GM04504 (cell line): ENCODE measurements around the gene PLAC1.

ENCODE experiments used
- DNase-seq: peaks from one replicate; pipeline ENCODE4 v3.0.0-alpha.2; 2012; ENCODE audit warnings: low read depth

Gene PLAC1

GRCh38 chrX:134658002-134658759, at the start of gene PLAC1:
PLAC1 (minus strand) TSS chrX:134658471; CDS start chrX:134566682, 91,789 bp downstream.
- DNase-seq = no peak

- DNase-seq = no peak
These were observed 47.9 kb upstream of the PLAC1 start for GRCh38 chrX:134706138-134706537.

- DNase-seq = no peak
These were observed 37.7 kb upstream of the PLAC1 start for GRCh38 chrX:134695999-134696398.

DNA sequence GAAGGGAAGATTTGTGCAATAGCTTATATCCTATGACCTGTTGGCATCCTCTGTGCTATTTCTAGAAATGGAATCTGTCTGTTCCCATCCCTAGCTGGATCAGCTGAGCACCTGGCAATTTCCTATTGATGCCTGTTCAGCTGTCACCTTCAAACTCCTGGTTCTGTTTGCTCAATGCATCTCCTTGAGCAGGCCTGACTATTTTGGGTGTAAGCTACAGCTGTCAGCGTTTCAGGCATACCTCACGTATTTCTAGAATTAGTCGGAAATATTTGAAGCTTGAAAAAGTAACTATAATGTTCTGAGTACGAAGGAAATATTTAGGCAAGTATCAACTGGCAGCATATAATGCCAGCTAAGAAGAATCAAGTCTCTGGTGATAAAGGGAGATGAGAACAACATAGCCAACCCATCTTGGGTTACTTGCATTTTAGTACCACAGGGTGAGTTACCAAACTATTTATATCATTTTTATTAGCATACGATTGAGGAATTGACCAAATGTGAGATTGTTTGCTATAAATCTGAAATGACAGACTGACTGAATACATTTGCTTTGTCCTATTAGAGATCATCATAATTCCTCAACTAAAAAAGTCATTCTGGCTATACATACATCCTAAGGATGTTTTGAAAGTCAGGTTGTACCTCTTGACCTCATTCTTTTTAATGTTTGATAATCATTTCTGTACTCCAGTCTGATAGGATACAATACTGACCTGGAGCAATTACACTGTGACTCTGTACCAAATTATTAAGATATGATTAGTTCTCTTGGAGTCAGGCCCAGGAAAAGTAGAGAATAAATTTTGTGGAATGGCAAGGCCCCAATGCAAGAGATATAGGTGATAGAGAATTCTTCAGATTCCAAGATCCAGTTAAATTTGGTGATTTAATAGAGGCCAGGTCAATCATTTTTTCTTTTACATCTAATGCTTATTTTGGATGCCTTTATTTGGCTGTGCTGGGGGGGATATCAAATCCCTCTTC, 36.4 kb upstream of the PLAC1 start:
- no peak for DNase-seq

GRCh38 chrX:134693644-134694043, 35.4 kb upstream of the PLAC1 start:
- DNase-seq = no peak

- DNase-seq = peak; percentile 54
These were observed 34.7 kb upstream of the PLAC1 start for GRCh38 chrX:134692990-134693389.

- DNase-seq = no peak
These were observed 34.0 kb upstream of the PLAC1 start for GRCh38 chrX:134692233-134692632.

GRCh38 chrX:134691453-134691852, 33.2 kb upstream of the PLAC1 start:
- DNase-seq = no peak

DNA sequence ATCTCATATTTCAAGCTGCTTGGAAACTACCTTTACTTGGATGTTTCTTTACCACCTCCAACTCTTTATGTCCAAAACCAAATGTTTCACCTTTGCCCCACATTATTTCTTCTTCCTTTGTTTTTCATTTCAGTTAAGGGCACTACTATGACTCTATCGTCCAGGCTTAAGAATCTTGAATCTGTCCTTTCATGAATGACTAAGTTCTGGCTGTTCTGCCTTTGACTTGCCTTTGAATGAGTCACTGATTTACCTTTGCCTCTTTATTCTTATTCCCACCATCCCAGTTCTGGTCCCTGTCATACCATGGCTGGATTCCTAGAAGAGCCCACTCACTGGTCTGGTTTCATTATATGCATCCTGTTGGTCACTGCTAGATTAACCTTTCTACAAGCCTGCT, 30.6 kb upstream of the PLAC1 start:
- no peak for DNase-seq

- no peak for DNase-seq
These were observed 30.0 kb upstream of the PLAC1 start for GRCh38 chrX:134688031-134688823.

- DNase-seq = no peak
These were observed 27.4 kb upstream of the PLAC1 start for GRCh38 chrX:134685668-134686067.

DNA sequence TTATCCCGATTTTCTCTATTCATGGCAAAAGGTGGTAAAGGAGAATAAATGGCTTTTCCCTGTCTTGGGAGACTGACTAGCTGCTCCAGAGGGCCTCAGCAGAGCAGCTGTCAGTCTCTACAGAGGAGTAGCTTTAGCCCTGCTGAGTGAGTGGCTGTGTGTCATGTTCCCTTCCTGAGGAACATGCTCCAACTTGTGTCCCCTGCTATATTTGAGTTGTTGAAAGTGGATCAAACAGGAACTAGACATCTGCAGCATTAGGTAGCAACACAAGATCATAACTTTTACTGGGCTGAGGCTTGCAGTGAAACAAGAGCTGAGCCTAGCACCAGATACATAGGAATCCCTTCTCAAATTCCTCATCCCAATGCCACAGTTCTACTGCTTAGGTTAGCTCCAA, 26.7 kb upstream of the PLAC1 start:
- DNase-seq = no peak

DNA sequence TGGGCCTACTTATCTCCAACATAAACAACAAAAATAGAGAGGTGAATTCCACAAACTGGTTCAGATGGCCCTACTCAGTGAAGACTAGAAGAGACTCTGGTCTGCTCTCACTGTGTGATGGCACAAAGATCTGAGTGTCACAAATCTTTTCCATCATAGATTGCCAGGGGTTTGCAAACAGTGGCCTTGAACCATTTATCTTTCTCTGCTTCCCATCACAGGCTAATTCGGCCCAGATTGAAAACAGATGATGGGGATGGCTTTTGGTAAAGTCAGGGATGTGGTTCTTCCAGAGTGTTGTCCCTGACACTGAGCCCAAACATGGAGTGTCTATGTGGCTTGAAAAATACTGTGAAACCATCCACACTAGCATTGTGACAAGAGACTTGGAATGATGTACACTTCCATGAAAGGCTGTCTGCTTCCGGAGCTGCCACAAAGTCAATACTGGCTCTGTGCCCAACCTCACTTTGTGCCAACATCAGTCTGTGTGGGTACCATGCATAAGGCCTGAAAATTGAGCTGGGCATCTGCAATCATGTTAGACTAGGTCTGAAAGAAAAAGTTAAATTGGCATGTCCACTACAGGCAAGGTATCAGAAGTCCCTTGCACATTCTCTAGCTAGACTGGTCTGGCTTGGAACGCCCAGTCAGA, 25.2 kb upstream of the PLAC1 start:
- DNase-seq = no peak

- no peak for DNase-seq
These were observed 23.8 kb upstream of the PLAC1 start for GRCh38 chrX:134682081-134682480.

DNA sequence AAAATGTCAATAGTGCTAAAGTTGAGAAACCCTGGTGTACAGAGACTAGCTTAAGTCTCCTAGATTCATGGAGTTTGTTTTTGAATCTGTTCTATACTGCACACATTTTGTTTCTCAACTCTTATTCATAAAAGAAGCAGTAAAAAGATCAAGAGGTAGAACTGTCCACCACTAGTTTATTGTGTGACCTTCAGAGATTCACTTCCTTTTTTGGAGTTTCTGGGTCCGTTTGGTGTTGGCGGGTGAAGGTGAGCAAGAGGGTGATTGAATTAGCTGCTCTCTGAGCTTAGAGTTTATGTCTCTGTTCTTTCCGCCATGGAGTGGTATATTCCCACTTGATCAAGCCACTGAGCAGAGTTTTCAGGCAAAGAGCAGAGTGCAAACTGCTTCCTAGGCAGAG, 21.4 kb upstream of the PLAC1 start:
- no peak for DNase-seq

- peak; percentile 77 for DNase-seq
These were observed 20.9 kb upstream of the PLAC1 start for GRCh38 chrX:134679221-134679620.

DNA sequence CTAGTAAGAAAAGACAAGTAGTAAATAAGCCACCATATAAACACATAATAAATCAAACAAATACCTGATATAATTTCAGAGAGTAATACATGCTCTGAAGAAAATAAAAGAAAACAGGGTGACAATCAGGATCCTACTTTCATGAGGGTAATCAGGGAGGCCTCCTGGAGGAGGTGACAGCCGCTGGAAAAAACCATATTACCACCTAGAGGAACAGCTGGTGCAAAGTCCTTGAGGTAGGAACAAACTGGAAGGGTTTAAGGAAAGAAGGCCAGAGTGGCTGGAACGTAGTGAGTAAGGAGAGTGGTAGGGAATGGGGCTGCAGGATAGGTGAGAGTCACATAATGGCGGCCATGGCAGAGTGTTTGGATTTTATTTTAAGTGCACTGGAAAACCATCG, 19.1 kb upstream of the PLAC1 start:
- DNase-seq = no peak

GRCh38 chrX:134676436-134676835, 18.2 kb upstream of the PLAC1 start:
- DNase-seq = no peak

DNA sequence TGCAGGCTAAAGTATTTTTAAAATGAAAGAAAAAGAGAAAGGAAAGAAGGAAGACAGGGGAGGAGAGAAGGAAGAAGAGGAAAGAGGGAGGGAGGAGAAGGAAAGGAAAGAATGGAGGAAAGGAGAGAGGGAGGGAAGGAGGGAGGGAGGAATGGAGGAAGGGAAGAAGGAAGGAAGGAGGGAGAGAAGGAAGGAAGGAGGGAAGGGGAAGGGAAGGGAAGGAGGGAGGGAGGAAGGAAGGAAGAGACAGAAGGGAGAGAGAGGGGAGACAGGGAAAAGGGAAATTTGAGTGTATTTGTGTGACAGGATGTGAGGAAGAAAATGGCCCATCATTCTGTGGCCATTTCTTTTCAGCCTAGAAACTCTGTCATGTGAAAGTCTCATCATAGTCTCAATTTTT, 14.9 kb upstream of the PLAC1 start:
- DNase-seq = no peak

GRCh38 chrX:134672101-134672500, 13.8 kb upstream of the PLAC1 start:
- no peak for DNase-seq

DNA sequence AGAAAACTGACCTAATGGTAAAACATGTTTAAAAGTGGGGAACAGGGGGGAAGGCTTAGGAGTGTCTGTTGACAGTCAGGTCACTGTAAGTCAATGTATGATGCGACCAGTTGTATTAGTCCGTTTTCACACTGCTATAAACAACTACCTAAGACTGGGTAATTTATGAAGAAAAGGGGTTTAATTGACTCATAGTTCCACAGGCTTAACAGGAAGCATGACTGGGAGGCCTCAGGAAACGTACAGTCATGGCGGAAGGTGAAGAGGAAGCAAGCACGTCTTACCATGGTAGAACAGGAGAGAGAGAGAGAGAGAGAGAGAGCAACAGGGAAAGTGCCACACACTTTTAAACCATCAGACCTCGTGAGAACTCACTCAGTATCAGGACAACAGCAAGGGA, 13.0 kb upstream of the PLAC1 start:
- no peak for DNase-seq
